ENCODE data around the gene TNK2.
A peak's percentile ranks its signal among the peaks of the same experiment; 100 is the strongest.

- TF ChIP-seq CTCF (IDR thresholded peaks at IDR 0.05) (no peak), POLR2AphosphoS5 (IDR thresholded peaks at IDR 0.05; ENCODE audit: low read depth, low read length) (no peak), SIN3A (IDR thresholded peaks at IDR 0.05; ENCODE audit: borderline replicate concordance, insufficient read depth, low read depth, low read length) (0 out of 2 replicates have a peak, but pooled peaks have one; percentile 22)
Measured at GRCh38 chr3:195906865-195907683, 1.3 kb downstream of the TNK2 start.

All from Panc1 (cell line).